ENCODE results near the gene AICDA.
"Not testable (repeated sequence)": the region's sequence is repeated elsewhere in the genome, so short reads cannot be mapped to it uniquely, and the experiment has no call there.

DNA sequence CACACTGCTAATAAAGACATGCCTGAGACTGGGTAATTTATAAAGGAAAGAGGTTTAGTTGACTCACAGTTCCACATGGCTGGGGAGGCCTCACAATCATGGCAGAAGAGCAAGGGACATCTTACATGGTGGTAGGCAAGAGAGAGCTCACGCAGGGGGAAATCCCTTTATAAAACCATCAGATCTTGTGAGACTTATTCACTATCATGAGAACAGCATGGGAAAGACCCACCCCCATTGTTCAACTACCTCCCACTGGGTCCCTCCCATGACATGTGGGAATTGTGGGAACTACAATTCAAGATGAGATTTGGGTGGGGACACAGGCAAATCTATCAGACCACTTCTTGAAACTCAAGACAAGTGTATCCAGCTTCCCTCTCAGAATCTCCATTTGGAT is 1.2 kb upstream of the AICDA start:
- not testable (repeated sequence) for TF ChIP-seq CTCF (IDR thresholded peaks at IDR 0.05; ENCODE audit: low read depth, low read length); POLR2A (IDR thresholded peaks at IDR 0.05; ENCODE audit: extremely low read depth, insufficient read length); MYC (IDR thresholded peaks at IDR 0.05; ENCODE audit: low read depth, low read length); MAX (IDR thresholded peaks at IDR 0.05; ENCODE audit: low read depth, low read length)
